Right atrium auricular region (tissue), 2 donors: Measurements from ENCODE around the gene CD80. TPM values are rescaled to one million over a fixed set of nuclear protein-coding genes. Genes with fewer than 3 reads are reported as not detected.
A peak's percentile ranks its signal among the peaks of the same experiment; 100 is the strongest.

Experiments
- DNase-seq: peaks from one replicate; pipeline ENCODE4 v3.0.0-alpha.2; 2019; ENCODE audit warnings: low spot score
- H3K27ac ChIP-seq, 2 donors: fragments of 200-600 bp; sonication (generic); 1 replicate in 1 of 2; 2 replicates in 1 of 2; pipeline ENCODE4 v1.5.1; 2016 to 2019
- H3K27me3 ChIP-seq, 2 donors: fragments of 200-600 bp; sonication (generic); one replicate each; pipeline versions ENCODE4 v1.5.1 to v1.6.0; 2017 to 2019
- H3K36me3 ChIP-seq: fragments of 200-600 bp; sonication (generic); one replicate; pipeline ENCODE4 v1.5.1; 2016
- H3K4me1 ChIP-seq, 2 donors: fragments of 200-600 bp; sonication (generic); one replicate each; pipeline versions ENCODE4 v1.5.1 to v1.6.0; 2017 to 2019
- H3K4me3 ChIP-seq, 2 donors: fragments of 200-600 bp; sonication (generic); 1 replicate in 1 of 2; 2 replicates in 1 of 2; pipeline ENCODE4 v1.5.1; 2017 to 2019; ENCODE audit warnings: mild to moderate bottlenecking in 1 of 2, moderate library complexity in 1 of 2
- H3K9me3 ChIP-seq, 2 donors: fragments of 200-600 bp; sonication (generic); one replicate each; pipeline ENCODE4 v1.5.1; 2019
- CTCF ChIP-seq, 2 donors: fragments of 200-600 bp; sonication (generic); IDR thresholded peaks; one replicate each; pipeline ENCODE4 v1.5.1; 2019; ENCODE audit warnings: antibody characterized with exemption in 2 of 2
- total RNA-seq, 2 donors: library from RNA; depleted of rRNA; stranded (reverse); fragments of >200 nt; gene quantifications; one replicate each; pipeline ENCODE4 v1.1.0, GENCODE V29; 2016

The CD80 gene
- total RNA-seq, 2 donors from 2014 or later = 0.20 to 0.67 TPM

DNA sequence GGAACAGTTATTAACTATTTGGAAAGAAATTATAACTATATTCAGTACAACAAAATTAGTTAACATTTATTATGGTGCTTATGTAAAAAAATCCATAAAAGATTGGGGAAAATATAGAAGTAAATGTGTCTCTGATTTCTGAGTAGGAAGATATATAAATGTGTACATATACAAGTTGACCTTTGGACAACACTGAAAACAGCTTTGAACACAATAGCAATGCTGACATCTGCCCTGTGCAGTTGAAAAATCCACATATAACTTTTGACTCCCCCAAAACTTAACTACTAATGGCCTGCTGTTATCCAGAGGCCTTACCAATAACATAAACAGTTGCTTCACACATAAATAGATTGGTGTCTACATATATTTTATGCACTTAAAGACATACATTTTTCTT, 48.7 kb downstream of the CD80 start:
- no peak for DNase-seq
- TF ChIP-seq CTCF (IDR thresholded peaks at IDR 0.05) = no peak
- H3K27ac ChIP-seq = no peak overlapping the region
- no peak overlapping the region for H3K4me3 ChIP-seq
- H3K27me3 ChIP-seq = no peaks in the 10 kb centered on the region
- no peaks in the 10 kb centered on the region for H3K4me1 ChIP-seq
- peaks cover 73% of the 10 kb centered on the region for H3K36me3 ChIP-seq
- no peaks in the 10 kb centered on the region for H3K9me3 ChIP-seq

GRCh38 chr3:119508172-119508845, 51.1 kb downstream of the CD80 start:
- Histone ChIP-seq H3K27me3 (no peaks in the 10 kb centered on the region), H3K27ac (no peak overlapping the region), H3K36me3 (peaks cover 74% of the 10 kb centered on the region)

DNA sequence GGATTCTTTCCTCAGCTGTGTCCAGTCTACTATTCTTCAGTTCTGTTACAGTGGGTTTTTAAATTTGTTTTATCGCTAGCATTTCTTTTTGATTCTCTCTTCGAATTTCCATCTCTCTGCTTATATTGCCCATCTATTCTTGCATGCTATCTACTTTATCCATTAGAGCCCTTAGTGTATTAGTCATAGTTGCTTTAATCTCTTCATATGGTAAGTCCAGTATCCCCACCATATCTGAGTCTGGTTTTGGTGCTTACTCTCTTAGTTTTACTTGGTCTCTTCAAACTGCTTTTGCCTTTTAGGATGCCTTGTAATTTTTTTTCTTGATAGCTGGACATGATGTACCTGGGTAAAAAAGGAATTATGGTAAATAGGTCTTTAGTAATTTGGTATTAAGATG, 52.0 kb downstream of the CD80 start:
- Histone ChIP-seq H3K4me3 (no peak overlapping the region), H3K27ac (no peak overlapping the region), H3K4me1 (no peaks in the 10 kb centered on the region), H3K9me3 (no peaks in the 10 kb centered on the region), H3K27me3 (no peaks in the 10 kb centered on the region), H3K36me3 (peaks cover 83% of the 10 kb centered on the region)
- TF ChIP-seq CTCF (IDR thresholded peaks at IDR 0.05) = no peak
- DNase-seq = no peak

More at GRCh38 chr3:119508172-119508845, 51.1 kb downstream of the CD80 start:
- H3K9me3 ChIP-seq = no peaks in the 10 kb centered on the region
- no peak overlapping the region for H3K4me3 ChIP-seq
- no peak for DNase-seq
- TF ChIP-seq CTCF (IDR thresholded peaks at IDR 0.05) = no peak
- no peaks in the 10 kb centered on the region for H3K4me1 ChIP-seq

GRCh38 chr3:119506631-119507030, 52.8 kb downstream of the CD80 start:
- peaks cover 86% of the 10 kb centered on the region for H3K36me3 ChIP-seq
- no peaks in the 10 kb centered on the region for H3K27me3 ChIP-seq
- H3K27ac ChIP-seq = no peak overlapping the region
- no peak for TF ChIP-seq CTCF (IDR thresholded peaks at IDR 0.05)
- H3K4me3 ChIP-seq = no peak overlapping the region
- no peaks in the 10 kb centered on the region for H3K4me1 ChIP-seq
- H3K9me3 ChIP-seq = no peaks in the 10 kb centered on the region
- DNase-seq = no peak

- no peaks in the 10 kb centered on the region for H3K9me3 ChIP-seq
- DNase-seq = no peak
- peak overlapping the region in 1 of 2 donors; percentile 97 for H3K27ac ChIP-seq
- no peak for TF ChIP-seq CTCF (IDR thresholded peaks at IDR 0.05)
- peaks cover 37% of the 10 kb centered on the region for H3K36me3 ChIP-seq
- no peaks in the 10 kb centered on the region for H3K27me3 ChIP-seq
- peaks cover 0 to 29% of the 10 kb centered on the region in 2 donors for H3K4me1 ChIP-seq
- H3K4me3 ChIP-seq = peak overlapping the region; percentile 11 to 72
Measured at GRCh38 chr3:119500901-119501300, 58.5 kb downstream of the CD80 start.

- Histone ChIP-seq H3K4me1 (peaks cover 0 to 29% of the 10 kb centered on the region in 2 donors), H3K27ac (peak overlapping the region in 1 of 2 donors; percentile 97), H3K36me3 (peaks cover 30% of the 10 kb centered on the region), H3K27me3 (no peaks in the 10 kb centered on the region), H3K4me3 (peak overlapping the region; percentile 11 to 72), H3K9me3 (no peaks in the 10 kb centered on the region)
- no peak for TF ChIP-seq CTCF (IDR thresholded peaks at IDR 0.05)
- DNase-seq = no peak
Measured at GRCh38 chr3:119500265-119500664, 59.1 kb downstream of the CD80 start.
